ENCODE measurements around the gene CDC5L. TPM values are rescaled to one million over a fixed set of nuclear protein-coding genes. Genes with fewer than 3 reads are reported as not detected.

Gene CDC5L
- total and polyA plus RNA-seq, 2 of the 13 experiments (the other 11 are each of a cell fraction or from before 2014, with no cell fraction given), result 11.0 to 34.2 TPM

- TF ChIP-seq NFYB (CRISPR knock-in tag; IDR thresholded peaks at IDR 0.05), result no peak
- no peak for TF ChIP-seq LRRFIP1 (CRISPR knock-in tag; conservative IDR thresholded peaks at IDR 0.05)
- TF ChIP-seq TAF15 (IDR thresholded peaks at IDR 0.05; ENCODE audit: low read depth, low read length, poor library complexity, severe bottlenecking), result no peak
- TF ChIP-seq EED (CRISPR knock-in tag; IDR thresholded peaks at IDR 0.05), result no peak
- TF ChIP-seq MBNL3 (CRISPR knock-in tag; conservative IDR thresholded peaks at IDR 0.05), result no peak
- TF ChIP-seq KLF6 (CRISPR knock-in tag; IDR thresholded peaks at IDR 0.05), result no peak
- 0 out of 2 replicates have a peak, but pooled peaks have one; percentile 20 for TF ChIP-seq PATZ1 (CRISPR knock-in tag; IDR thresholded peaks at IDR 0.05)
- no peak for TF ChIP-seq ZMYM2 (CRISPR knock-in tag; IDR thresholded peaks at IDR 0.05)
- TF ChIP-seq SIX1 (CRISPR knock-in tag; IDR thresholded peaks at IDR 0.05; ENCODE audit: borderline replicate concordance), result no peak
- no peak for TF ChIP-seq MEF2D (CRISPR knock-in tag; IDR thresholded peaks at IDR 0.05)
- no peak for TF ChIP-seq ZMYM3 (CRISPR knock-in tag; IDR thresholded peaks at IDR 0.05)
- TF ChIP-seq SP4 (CRISPR knock-in tag; IDR thresholded peaks at IDR 0.05), result no peak
- TF ChIP-seq DMTF1 (CRISPR knock-in tag; IDR thresholded peaks at IDR 0.05), result 0 out of 2 replicates have a peak, but pooled peaks have one; percentile 39
- TF ChIP-seq ZNF841 (CRISPR knock-in tag; IDR thresholded peaks at IDR 0.05; ENCODE audit: borderline replicate concordance), result no peak
- TF ChIP-seq ZNF362 (CRISPR knock-in tag; IDR thresholded peaks at IDR 0.05; ENCODE audit: borderline replicate concordance), result no peak
- no peak for TF ChIP-seq GABPA (IDR thresholded peaks at IDR 0.05; ENCODE audit: low read depth, low read length)
- no peak for TF ChIP-seq GABPA (CRISPR knock-in tag; IDR thresholded peaks at IDR 0.05; ENCODE audit: low read depth)
- TF ChIP-seq ZFP37 (CRISPR knock-in tag; IDR thresholded peaks at IDR 0.05; ENCODE audit: borderline replicate concordance), result no peak
- TF ChIP-seq ZNF121 (CRISPR knock-in tag; IDR thresholded peaks at IDR 0.05), result no peak
These were observed 49.0 kb upstream of the CDC5L start (continued) for GRCh38 chr6:44338228-44339122.
